WERI-Rb-1 (cell line): Measurements from ENCODE around the gene SMYD3.

ENCODE experiments used
- DNase-seq: peaks from one replicate; pipeline ENCODE4 v3.0.0-alpha.2; 2020
- H3K27ac ChIP-seq: fragments of 250-450 bp; sonication (Bioruptor Pico); 2 replicates; pipeline ENCODE4 v1.5.1; 2020; ENCODE audit warnings: mild to moderate bottlenecking, moderate library complexity
- H3K27me3 ChIP-seq: fragments of 250-450 bp; sonication (Bioruptor Pico); 2 replicates; pipeline ENCODE4 v1.5.1; 2021; ENCODE audit warnings: mild to moderate bottlenecking, low read depth, moderate library complexity; ENCODE audit not compliant: insufficient read depth, severe bottlenecking
- H3K36me3 ChIP-seq: fragments of 250-450 bp; sonication (Bioruptor Pico); 2 replicates; pipeline ENCODE4 v1.5.1; 2020; ENCODE audit warnings: mild to moderate bottlenecking, moderate library complexity
- H3K4me3 ChIP-seq: 2 replicates; pipeline ENCODE4 v1.5.1; 2011; ENCODE audit warnings: low read depth, mild to moderate bottlenecking, control low read depth, low read length
- H3K9me3 ChIP-seq: fragments of 250-450 bp; sonication (Bioruptor Pico); 2 replicates; pipeline ENCODE4 v1.5.1; 2021; ENCODE audit warnings: mild to moderate bottlenecking, moderate library complexity; ENCODE audit not compliant: severe bottlenecking
- CTCF ChIP-seq: IDR thresholded peaks from 2 replicates; pipeline ENCODE4 v1.5.1; 2011; ENCODE audit warnings: low read depth, mild to moderate bottlenecking, control low read depth, inconsistent platforms, low read length

Gene SMYD3

GRCh38 chr1:245807306-245807705 lies 699.8 kb downstream of the SMYD3 start:
- Histone ChIP-seq H3K27ac (no peak overlapping the region), H3K4me3 (no peak overlapping the region), H3K27me3 (no peaks in the 10 kb centered on the region), H3K36me3 (no peaks in the 10 kb centered on the region), H3K9me3 (no peaks in the 10 kb centered on the region)
- no peak for DNase-seq
- TF ChIP-seq CTCF: no peak

GRCh38 chr1:245805532-245805931 lies 701.5 kb downstream of the SMYD3 start:
- H3K27ac ChIP-seq: no peak overlapping the region
- H3K36me3 ChIP-seq: no peaks in the 10 kb centered on the region
- no peak for TF ChIP-seq CTCF
- H3K4me3 ChIP-seq: no peak overlapping the region
- no peaks in the 10 kb centered on the region for H3K9me3 ChIP-seq
- no peak for DNase-seq
- no peaks in the 10 kb centered on the region for H3K27me3 ChIP-seq

- no peaks in the 10 kb centered on the region for H3K9me3 ChIP-seq
- no peak for TF ChIP-seq CTCF
- H3K27me3 ChIP-seq: no peaks in the 10 kb centered on the region
- H3K27ac ChIP-seq: no peak overlapping the region
- DNase-seq: no peak
- no peak overlapping the region for H3K4me3 ChIP-seq
- no peaks in the 10 kb centered on the region for H3K36me3 ChIP-seq
Observed at GRCh38 chr1:245804696-245805095, 702.4 kb downstream of the SMYD3 start.

- Histone ChIP-seq H3K9me3 (no peaks in the 10 kb centered on the region), H3K36me3 (no peaks in the 10 kb centered on the region), H3K4me3 (no peak overlapping the region), H3K27ac (no peak overlapping the region), H3K27me3 (no peaks in the 10 kb centered on the region)
- TF ChIP-seq CTCF: no peak
- DNase-seq: no peak
Observed at GRCh38 chr1:245803666-245804037, 703.4 kb downstream of the SMYD3 start.

GRCh38 chr1:245802941-245803665 lies 704.0 kb downstream of the SMYD3 start:
- TF ChIP-seq CTCF: no peak
- no peak for DNase-seq
- no peaks in the 10 kb centered on the region for H3K27me3 ChIP-seq
- no peaks in the 10 kb centered on the region for H3K9me3 ChIP-seq
- no peaks in the 10 kb centered on the region for H3K36me3 ChIP-seq
- H3K27ac ChIP-seq: no peak overlapping the region
- H3K4me3 ChIP-seq: no peak overlapping the region
